GM12878 (cell line): ENCODE measurements around the gene ZNF554. TPM values are rescaled to one million over a fixed set of nuclear protein-coding genes. Genes with fewer than 3 reads are reported as not detected.
"Not testable (repeated sequence)": the region's sequence is repeated elsewhere in the genome, so short reads cannot be mapped to it uniquely, and the experiment has no call there.

Experiments
- ATAC-seq: fragments of 200-7000 bp; cut with Tn5 transposase; 3 replicates; pipeline ENCODE4 v1.9.1; 2020; ENCODE audit warnings: mild to moderate bottlenecking, moderate library complexity
- BruUV-seq: library from RNA; stranded (reverse); fragments of 400-500 nt; replicated peaks from 2 replicates; lab custom pipeline; 2021; lab: Mats Ljungman, UMichigan
- CTCF ChIA-PET: fragments of 300-600 bp; sonication (Branson Sonifier 250); formaldehyde crosslinking; extraction: SDS; loops from one replicate; lab custom pipeline; 2021; ENCODE audit warnings: inconsistent platforms; lab: Yijun Ruan, JAX
- POLR2A ChIA-PET: fragments of 350-600 bp; formaldehyde crosslinking; extraction: SDS; loops from one replicate; lab custom pipeline; 2021; ENCODE audit warnings: inconsistent platforms; lab: Charles Lee
- RAD21 ChIA-PET: fragments of 300-600 bp; sonication (Branson Sonifier 250); formaldehyde crosslinking; loops from one replicate; lab custom pipeline; 2023; ENCODE audit warnings: antibody characterized with exemption; ENCODE audit not compliant: unreplicated experiment; lab: Charles Lee
- SMC1A ChIA-PET: fragments of 300-600 bp; sonication (Branson Sonifier 250); formaldehyde crosslinking; loops from one replicate; lab custom pipeline; 2023; ENCODE audit not compliant: unreplicated experiment, uncharacterized antibody; lab: Charles Lee
- DNase-seq: peaks from one replicate; pipeline ENCODE4 v3.0.0-alpha.2; 2011; ENCODE audit warnings: low read depth, low spot score
- FAIRE-seq: peaks from 3 replicates; lab custom pipeline; 2011; peaks lifted over from hg19 to GRCh38; lab: Jason Lieb, UNC
- H2AFZ ChIP-seq: 2 replicates; pipeline ENCODE4 v1.6.0; 2011; ENCODE audit warnings: low read depth, low read length, control low read depth; ENCODE audit not compliant: control insufficient read depth
- H3K27ac ChIP-seq: 2 replicates; pipeline ENCODE4 v1.5.1; 2011; ENCODE audit warnings: control low read depth; ENCODE audit not compliant: control insufficient read depth, insufficient read depth
- H3K27me3 ChIP-seq, 2 experiments: replicated peaks in 1 of 2; 2 replicates each; pipeline versions ENCODE4 v1.6.0 to v1.6.1; 2011; ENCODE audit warnings: low read length in 1 of 2; ENCODE audit not compliant: control insufficient read depth in 2 of 2, insufficient read depth in 2 of 2
- H3K36me3 ChIP-seq, 2 experiments: 2 replicates each; pipeline ENCODE4 v1.5.1; 2011; ENCODE audit warnings: low read length in 1 of 2; ENCODE audit not compliant: control insufficient read depth in 2 of 2, insufficient read depth in 2 of 2
- H3K4me1 ChIP-seq: 2 replicates; pipeline ENCODE4 v1.6.1; 2011; ENCODE audit warnings: mild to moderate bottlenecking, low read length, moderate library complexity, mixed read lengths; ENCODE audit not compliant: control insufficient read depth, insufficient read depth
- H3K4me2 ChIP-seq: 2 replicates; pipeline ENCODE4 v1.6.0; 2011; ENCODE audit warnings: control low read depth; ENCODE audit not compliant: control insufficient read depth, insufficient read depth
- H3K4me3 ChIP-seq: fragments of 200-600 bp; sonication (generic); 2 replicates; pipeline ENCODE4 v1.5.1; 2016
- H3K79me2 ChIP-seq: 2 replicates; pipeline ENCODE4 v1.6.0; 2011; ENCODE audit warnings: low read length; ENCODE audit not compliant: control insufficient read depth, insufficient read depth
- H3K9ac ChIP-seq: 2 replicates; pipeline ENCODE4 v1.8.0; 2011; ENCODE audit warnings: low read length, control low read depth, mixed read lengths; ENCODE audit not compliant: control insufficient read depth, insufficient read depth
- H3K9me3 ChIP-seq: replicated peaks from 3 replicates; pipeline ENCODE4 v1.5.1; 2011; ENCODE audit warnings: mild to moderate bottlenecking, low read length; ENCODE audit not compliant: control insufficient read depth, insufficient read depth
- H4K20me1 ChIP-seq: 2 replicates; pipeline ENCODE4 v1.6.0; 2011; ENCODE audit not compliant: control insufficient read depth, insufficient read depth
- CBX3 ChIP-seq: fragments of 200-600 bp; sonication (generic); IDR thresholded peaks from 2 replicates; pipeline ENCODE4 v1.6.1; 2016; ENCODE audit warnings: low read depth, borderline replicate concordance
- CTCF ChIP-seq, 3 experiments: IDR thresholded peaks in 2 of 3; conservative IDR thresholded peaks in 1 of 3; 2 replicates each; pipeline ENCODE4 v1.5.1; 2011; ENCODE audit warnings: low read depth in 3 of 3, low read length in 3 of 3, mild to moderate bottlenecking in 3 of 3, control low read depth in 2 of 3, moderate library complexity in 2 of 3, inconsistent platforms in 1 of 3, mixed read lengths in 1 of 3; ENCODE audit not compliant: control insufficient read depth in 2 of 3, insufficient read depth in 1 of 3; ENCODE audit errors: extremely low read depth in 1 of 3
- KLF5 ChIP-seq: fragments of 450-650 bp; IDR thresholded peaks from 2 replicates; pipeline ENCODE4 v1.6.1; 2014; ENCODE audit warnings: mild to moderate bottlenecking; ENCODE audit not compliant: partially characterized antibody
- MAX ChIP-seq: IDR thresholded peaks from 2 replicates; pipeline ENCODE4 v1.6.1; 2012; ENCODE audit warnings: low read depth, low read length, improper control_type of control experiment
- MTA3 ChIP-seq: IDR thresholded peaks from 2 replicates; pipeline ENCODE4 v1.6.1; 2012; ENCODE audit warnings: low read length, inconsistent platforms, borderline replicate concordance
- STAT1 ChIP-seq: fragments of 450-650 bp; conservative IDR thresholded peaks from 2 replicates; pipeline ENCODE4 v1.6.1; 2014; ENCODE audit warnings: antibody characterized with exemption, mild to moderate bottlenecking
- ZBTB11 ChIP-seq: fragments of 450-650 bp; formaldehyde crosslinking; IDR thresholded peaks from 2 replicates; pipeline ENCODE4 v1.5.0; 2022; ENCODE audit warnings: mild to moderate bottlenecking, missing genetic modification characterization
- WGBS: methylation state at CpG from one replicate; pipeline ENCODE4 v1.1.6; 2016; ENCODE audit warnings: low lambda C conversion rate; ENCODE audit not compliant: insufficient replicate concordance, insufficient coverage; ENCODE audit errors: missing lambda C conversion rate; 5-methylcytosine and 5-hydroxymethylcytosine counted together
- in situ Hi-C: fragments of 300-500 bp; cut with MboI; formaldehyde crosslinking; loops from 9 replicates; pipeline ENCODE4 v1.14.3; 2018; ENCODE audit warnings: mixed read lengths
- intact Hi-C: fragments of 100-400 bp; cut with micrococcal nuclease; formaldehyde crosslinking; loops from one replicate; pipeline ENCODE4 v1.14.2; 2022; ENCODE audit not compliant: unreplicated experiment
- polyA plus RNA-seq, 11 experiments: library from polyadenylated mRNA; depleted of rRNA in 4 of 11; unstranded in 6 of 11; stranded (reverse) in 5 of 11; fragments of >200 nt; fragmentation: Nextera tagmentation in 4 of 11; fragmentation: Illumina TruSeq in 1 of 11; extraction: Ambion mirVana in 4 of 11; extraction: Trizol in 1 of 11; gene quantifications; 1 replicate in 1 of 11; 2 replicates in 10 of 11; pipeline versions ENCODE4 v1.2.1 to v1.2.3, GENCODE V29; 2011 to 2016; ENCODE audit warnings: inconsistent platforms in 2 of 11, missing spikeins in 2 of 11, low read depth in 1 of 11
- total RNA-seq, 4 experiments: library from RNA; depleted of rRNA in 3 of 4; stranded (reverse); fragments of >200 nt in 3 of 4; fragmentation: Illumina TruSeq in 1 of 4; extraction: Trizol in 1 of 4; gene quantifications; 2 replicates each; pipeline versions ENCODE4 v1.2.1 to v1.2.3, GENCODE V29; 2013 to 2021

The ZNF554 gene
- total and polyA plus RNA-seq, 10 of the 15 experiments (the other 5 are each of a cell fraction or from before 2014, with no cell fraction given), result 0.19 to 2.1 (median 1.4) TPM

DNA sequence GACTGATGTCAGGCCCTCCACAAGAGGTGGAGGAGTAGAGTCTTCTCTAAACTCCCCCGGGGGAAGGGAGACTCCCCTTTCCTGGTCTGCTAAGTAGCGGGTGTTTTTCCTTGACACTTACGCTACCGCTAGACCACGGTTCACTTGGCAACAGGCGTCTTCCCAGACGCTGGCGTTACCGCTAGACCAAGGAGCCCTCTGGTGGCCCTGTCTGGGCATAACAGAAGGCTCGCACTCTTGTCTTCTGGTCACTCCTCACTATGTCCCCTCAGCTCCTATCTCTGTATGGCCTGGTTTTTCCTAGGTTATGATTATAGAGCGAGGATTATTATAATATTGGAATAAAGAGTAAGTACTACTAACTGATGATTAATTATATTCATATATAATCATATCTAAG lies 52.5 kb downstream of the ZNF554 start:
- CTCF ChIA-PET, result interaction anchor here (0.7 to 1.6 kb wide), 3 partner anchors 123 to 224 kb away, joined by 3 to 8 read pairs (median 3); no protein-coding TSS in a partner anchor
- H3K27me3 ChIP-seq, H4K20me1 ChIP-seq, H3K4me3 ChIP-seq, in situ Hi-C loops, H3K4me1 ChIP-seq, BruUV-seq, FAIRE-seq, H3K79me2 ChIP-seq, H3K9ac ChIP-seq, SMC1A ChIA-PET, H3K36me3 ChIP-seq, DNase-seq, H3K4me2 ChIP-seq, ATAC-seq, H2AFZ ChIP-seq, POLR2A ChIA-PET, H3K9me3 ChIP-seq, H3K27ac ChIP-seq: not testable (repeated sequence)
- RAD21 ChIA-PET, result interaction anchor here (1.0 kb wide), 1 partner anchor 224 kb away, joined by 3 read pairs; no protein-coding TSS in a partner anchor
- intact Hi-C loops, result loop anchor here (2.0 kb wide), 1 partner anchor 223 kb away; no protein-coding TSS in a partner anchor
- TF ChIP-seq CTCF (IDR thresholded peaks at IDR 0.05 in 2 of 3, conservative IDR thresholded peaks at IDR 0.05 in 1 of 3; ENCODE audit: control insufficient read depth in 2 of 3, extremely low read depth in 1 of 3, insufficient read depth in 1 of 3, low read depth in 3 of 3, low read length in 3 of 3), result 0 out of 6 replicates have a peak, but pooled peaks of 1 of the 3 experiments have one; percentile 5
- WGBS, result 0% methylated on average over 9 of the region's 11 CpGs

- in situ Hi-C loops, result no loop called here
- no peak for FAIRE-seq
- Histone ChIP-seq H3K36me3 (no peaks in the 10 kb centered on the region), H4K20me1 (no peaks in the 10 kb centered on the region), H3K9ac (no peak overlapping the region), H3K27ac (no peak overlapping the region), H3K27me3 (no peaks in the 10 kb centered on the region), H3K79me2 (no peaks in the 10 kb centered on the region), H3K4me1 (no peaks in the 10 kb centered on the region), H3K4me3 (no peak overlapping the region), H2AFZ (no peak overlapping the region), H3K4me2 (no peak overlapping the region), H3K9me3 (peaks cover 8% of the 10 kb centered on the region; the same call in 2 of the 3 replicates)
- CTCF ChIA-PET, result no interaction called here
- WGBS, result 75% methylated on average over 32 of the region's 32 CpGs
- POLR2A ChIA-PET, result interaction anchor here (0.5 kb wide), 1 partner anchor 93 kb away, joined by 5 read pairs; no protein-coding TSS in a partner anchor
- no TSS peak for BruUV-seq
- no peak for ATAC-seq
- SMC1A ChIA-PET, result no interaction called here
- intact Hi-C loops, result no loop called here
- DNase-seq, result no peak
- RAD21 ChIA-PET, result no interaction called here
- TF ChIP-seq KLF5, result peak; percentile 21
- no peak for TF ChIP-seq MAX
- TF ChIP-seq CBX3, result peak; percentile 36; the same call in 1 of the 2 replicates
- TF ChIP-seq ZBTB11 (CRISPR knock-in tag), result no peak
- no peak for TF ChIP-seq MTA3
- TF ChIP-seq STAT1, result no peak
Measured at GRCh38 chr19:2877398-2878331, 58.0 kb downstream of the ZNF554 start.
